Body of pancreas (tissue), 4 donors: ENCODE data around the gene EXT2.

Experiments
- POLR2A ChIP-seq, 3 donors: fragments of 450-650 bp; IDR thresholded peaks; one replicate each; pipeline ENCODE4 v1.6.1; 2016; ENCODE audit warnings: antibody characterized with exemption in 3 of 3, mild to moderate bottlenecking in 2 of 3
- TF ChIP-seq, protein P1 (sequence below), 7 experiments: fragments of 450-650 bp in 4 of 7; fragments of 200-600 bp in 3 of 7; sonication (generic) in 3 of 7; IDR thresholded peaks; one replicate each; pipeline ENCODE4 v1.5.1; 2016 to 2019; ENCODE audit warnings: antibody characterized with exemption in 7 of 7

DNA sequence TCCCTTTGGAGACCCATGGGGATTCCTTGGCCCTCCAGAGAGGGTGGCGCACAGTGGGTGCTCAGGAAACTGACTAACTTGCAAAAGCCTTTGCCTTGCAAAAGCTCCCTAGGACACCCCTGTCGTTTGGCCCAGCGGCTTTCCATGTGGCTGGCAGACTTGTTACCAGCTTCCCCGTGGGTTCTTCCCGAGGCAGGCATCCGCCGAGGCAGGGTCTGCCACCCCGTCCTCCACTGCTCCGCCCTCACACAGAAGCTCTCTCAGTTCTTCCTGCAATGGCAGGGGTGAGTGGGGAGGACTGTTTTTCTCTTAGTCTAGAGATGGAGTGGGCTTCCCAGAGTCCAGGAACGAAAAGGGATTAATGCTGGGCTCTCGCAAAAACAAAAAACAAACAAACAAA, 191.4 kb downstream of the EXT2 start:
- TF ChIP-seq POLR2A (IDR thresholded peaks at IDR 0.05): no peak
- TF ChIP-seq, protein P1, sequence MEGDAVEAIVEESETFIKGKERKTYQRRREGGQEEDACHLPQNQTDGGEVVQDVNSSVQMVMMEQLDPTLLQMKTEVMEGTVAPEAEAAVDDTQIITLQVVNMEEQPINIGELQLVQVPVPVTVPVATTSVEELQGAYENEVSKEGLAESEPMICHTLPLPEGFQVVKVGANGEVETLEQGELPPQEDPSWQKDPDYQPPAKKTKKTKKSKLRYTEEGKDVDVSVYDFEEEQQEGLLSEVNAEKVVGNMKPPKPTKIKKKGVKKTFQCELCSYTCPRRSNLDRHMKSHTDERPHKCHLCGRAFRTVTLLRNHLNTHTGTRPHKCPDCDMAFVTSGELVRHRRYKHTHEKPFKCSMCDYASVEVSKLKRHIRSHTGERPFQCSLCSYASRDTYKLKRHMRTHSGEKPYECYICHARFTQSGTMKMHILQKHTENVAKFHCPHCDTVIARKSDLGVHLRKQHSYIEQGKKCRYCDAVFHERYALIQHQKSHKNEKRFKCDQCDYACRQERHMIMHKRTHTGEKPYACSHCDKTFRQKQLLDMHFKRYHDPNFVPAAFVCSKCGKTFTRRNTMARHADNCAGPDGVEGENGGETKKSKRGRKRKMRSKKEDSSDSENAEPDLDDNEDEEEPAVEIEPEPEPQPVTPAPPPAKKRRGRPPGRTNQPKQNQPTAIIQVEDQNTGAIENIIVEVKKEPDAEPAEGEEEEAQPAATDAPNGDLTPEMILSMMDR (IDR thresholded peaks at IDR 0.05): no peak
